HG03135 (cell line): ENCODE results near the gene PRX.
"Not testable (repeated sequence)": the region's sequence is repeated elsewhere in the genome, so short reads cannot be mapped to it uniquely, and the experiment has no call there.

Experiments
- ATAC-seq: cut with Tn5 transposase; IDR thresholded peaks from one replicate; pipeline ENCODE4 v1.9.1; 2021; ENCODE audit warnings: mild to moderate bottlenecking, moderate library complexity; ENCODE audit not compliant: unreplicated experiment

PRX gene

DNA sequence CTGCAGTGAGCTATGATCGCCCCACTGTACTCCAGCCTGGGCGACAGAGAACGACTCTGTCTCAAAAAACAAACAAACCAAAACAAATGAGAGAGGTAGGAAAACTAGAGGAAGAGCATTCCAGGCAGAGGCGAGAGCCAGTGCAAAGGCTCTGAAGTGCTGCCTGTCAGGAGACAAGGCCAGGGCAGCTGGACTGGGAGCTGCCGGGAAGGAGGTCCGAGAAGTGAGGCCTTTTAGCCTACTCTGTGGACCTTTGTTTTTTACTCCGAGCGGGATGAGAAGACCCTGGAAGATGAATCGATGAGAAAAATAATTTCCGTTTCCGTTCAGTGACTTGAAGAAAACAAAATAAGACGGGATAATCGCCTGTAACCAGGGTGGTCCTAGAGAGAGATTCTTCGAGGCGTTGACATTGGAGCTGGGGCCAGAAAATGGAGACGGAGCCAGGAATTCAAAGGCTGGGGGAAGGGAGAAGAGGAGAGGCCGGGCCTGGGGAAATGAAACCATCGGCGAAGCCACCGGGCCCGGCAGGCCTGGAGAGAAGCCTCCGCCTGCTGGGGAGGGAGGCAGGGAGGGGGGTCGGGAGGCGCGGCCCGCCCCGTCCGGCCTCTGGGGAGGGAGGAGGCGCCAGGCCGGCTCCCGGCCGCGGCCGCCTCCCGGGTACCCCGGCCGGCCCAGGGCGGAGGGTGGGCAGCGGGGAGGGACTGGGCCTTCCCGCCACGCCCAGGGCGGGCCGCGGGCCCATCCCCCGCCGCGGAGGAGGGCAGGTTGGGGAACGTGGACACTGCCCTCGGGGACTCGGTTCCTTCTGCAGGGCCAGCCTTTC, 20.4 kb upstream of the PRX start:
- no peak for ATAC-seq

DNA sequence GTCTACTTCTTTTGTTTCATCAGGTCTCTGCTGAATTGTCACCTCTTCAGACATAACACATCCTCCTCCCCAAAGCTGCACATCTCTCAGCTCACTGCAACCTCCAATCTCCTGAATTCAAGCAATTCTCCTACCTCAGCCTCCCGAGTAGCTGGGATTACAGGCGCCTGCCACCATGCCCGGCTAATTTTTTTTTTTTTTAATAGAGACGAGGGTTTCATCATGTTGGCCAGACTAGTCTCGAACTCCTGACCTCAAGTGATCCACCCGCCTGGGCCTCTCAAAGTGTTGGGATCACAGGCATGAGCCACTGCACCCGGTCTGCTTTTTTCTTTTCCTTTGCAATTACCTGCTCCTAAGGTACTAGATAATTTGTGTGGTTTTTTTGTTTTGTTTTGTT, 19.6 kb upstream of the PRX start:
- not testable (repeated sequence) for ATAC-seq

DNA sequence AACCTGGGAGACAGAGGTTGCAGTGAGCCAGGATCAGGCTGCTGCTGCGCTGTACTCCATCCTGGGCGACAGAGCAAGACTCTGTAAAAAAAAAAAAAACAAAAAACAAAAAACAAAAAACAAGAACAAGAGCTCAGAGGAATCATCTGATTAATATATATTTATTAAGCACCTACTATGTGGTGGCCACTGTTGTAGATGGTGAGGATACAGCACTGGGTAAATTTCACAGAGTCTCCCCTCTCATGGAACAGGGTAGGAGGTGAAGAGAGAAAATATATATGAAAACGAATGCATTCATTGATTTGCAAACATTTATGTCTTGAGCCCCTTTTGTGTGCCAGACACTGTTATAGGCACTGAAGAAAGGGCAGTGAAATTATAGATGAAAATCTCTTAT, 18.5 kb upstream of the PRX start:
- no peak for ATAC-seq

DNA sequence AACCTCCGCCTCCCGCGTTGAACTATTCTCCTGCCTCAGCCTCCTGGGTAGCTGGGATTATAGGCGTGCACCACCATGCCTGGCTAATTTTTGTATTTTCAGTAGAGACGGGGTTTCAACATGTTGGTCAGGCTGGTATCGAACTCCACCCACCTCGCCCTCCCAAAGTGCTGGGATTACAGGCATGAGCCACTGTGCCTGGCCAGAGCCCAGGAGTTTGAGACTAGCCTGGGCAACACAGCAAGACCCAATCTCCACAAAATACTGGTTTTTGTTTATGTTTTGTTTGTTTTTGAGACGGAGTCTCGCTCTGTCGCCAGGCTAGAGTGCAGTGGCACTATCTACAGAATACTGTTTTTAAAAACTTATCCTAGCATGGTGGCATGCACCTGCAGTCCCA, 17.1 kb upstream of the PRX start:
- ATAC-seq: not testable (repeated sequence)

DNA sequence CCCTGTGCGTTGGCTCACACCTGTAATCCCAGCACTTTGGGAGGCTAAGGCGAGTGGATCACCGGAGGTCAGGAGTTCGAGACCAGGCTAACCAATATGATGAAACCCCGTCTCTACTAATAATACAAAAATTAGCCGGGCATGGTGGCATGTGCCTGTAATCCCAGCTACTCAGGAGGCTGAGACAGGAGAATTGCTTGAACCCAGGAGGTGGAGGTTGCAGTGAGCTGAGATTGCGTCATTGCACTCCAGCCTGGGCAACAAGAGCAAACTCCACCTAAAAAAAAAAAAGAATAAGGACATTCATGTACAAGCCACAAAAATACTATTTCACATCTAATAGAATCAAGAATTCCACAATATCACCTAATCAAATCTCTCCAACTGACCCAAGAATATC, 15.0 kb upstream of the PRX start:
- ATAC-seq: not testable (repeated sequence)

DNA sequence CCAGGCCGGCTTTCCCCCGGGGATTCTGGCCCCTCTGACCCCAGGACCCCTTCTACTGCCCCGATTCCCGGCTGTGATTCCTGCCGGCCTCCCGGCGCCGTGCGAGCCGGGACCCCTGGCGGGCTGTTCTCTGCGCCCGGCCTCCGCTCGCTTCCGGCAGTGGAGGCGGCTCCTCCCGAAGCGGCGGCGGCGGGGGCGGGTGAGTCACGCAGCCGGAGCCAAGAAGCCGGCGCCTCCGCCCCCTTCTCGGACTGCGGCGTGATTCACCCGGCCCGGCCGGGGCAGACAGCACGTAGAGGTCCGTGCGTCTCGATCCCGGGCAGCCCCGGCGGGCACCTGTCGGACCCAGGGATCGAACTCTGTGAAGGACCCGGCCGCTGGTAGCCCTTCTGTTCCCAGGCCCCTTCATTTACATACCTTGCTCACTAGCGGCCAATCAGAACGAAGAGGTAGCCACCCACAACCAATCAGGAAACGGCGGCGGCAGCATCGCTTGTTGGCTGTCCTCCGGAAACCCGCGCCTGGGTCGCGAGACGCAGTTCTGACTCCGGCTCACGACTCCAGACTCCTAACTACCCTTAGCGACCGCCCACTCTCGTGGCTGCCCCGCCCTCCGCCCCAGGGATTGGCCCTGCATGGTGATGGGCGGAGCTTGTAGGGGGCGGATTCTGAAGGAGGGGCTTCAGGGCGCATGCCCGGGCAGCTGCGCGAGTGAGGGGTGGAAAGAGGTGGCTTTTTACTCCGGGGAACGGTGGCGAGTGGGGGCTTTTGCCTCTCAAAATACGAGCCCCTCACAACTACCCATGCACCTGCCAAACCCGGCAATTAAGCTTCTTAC, 12.5 kb upstream of the PRX start, which contains the start of gene SERTAD1:
Gene SERTAD1, minus strand, starts transcription at position 543 of the 838 bp plus-strand sequence. CDS start 2,446 bp downstream, outside the sequence.
- peak; percentile 82 for ATAC-seq

DNA sequence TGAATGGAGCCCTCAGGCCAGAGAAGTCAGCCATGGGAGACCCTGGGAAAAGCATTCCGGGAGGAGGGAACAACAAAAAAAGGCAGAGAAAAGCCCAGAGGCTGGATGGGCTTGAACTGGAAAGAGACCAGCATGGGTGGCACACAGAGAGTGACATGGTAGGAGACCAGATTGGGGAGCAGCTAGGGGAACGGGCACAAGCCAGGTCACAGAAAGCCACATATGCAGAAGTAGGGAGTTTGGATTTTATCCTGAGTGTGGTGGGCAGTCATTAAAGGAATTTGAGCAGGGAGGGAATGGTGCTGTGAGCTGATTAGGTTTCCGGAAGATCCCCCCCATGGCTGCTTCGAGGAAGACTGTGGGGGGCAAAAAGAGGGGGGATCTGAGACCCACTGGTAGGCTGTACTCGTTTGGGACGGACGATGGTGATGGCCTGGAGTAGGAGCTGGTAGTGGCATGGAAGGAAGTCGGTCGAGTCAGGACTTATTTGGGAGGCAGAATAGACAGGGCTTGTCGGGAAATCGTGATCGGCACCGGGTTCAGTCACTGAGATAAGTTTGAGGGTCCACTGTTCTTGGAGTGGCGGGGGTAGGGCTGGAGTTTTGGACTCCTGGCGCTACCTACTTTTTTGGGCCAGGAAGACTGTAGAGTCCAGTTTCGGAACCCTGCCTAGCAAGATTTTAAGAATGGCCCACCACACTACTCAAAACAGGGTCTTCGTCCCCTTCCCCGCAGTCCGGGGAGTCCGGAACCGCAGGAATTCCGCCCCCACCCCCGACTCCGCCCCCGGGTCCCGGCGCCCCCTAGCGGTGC, 11.7 kb upstream of the PRX start:
- ATAC-seq: no peak

DNA sequence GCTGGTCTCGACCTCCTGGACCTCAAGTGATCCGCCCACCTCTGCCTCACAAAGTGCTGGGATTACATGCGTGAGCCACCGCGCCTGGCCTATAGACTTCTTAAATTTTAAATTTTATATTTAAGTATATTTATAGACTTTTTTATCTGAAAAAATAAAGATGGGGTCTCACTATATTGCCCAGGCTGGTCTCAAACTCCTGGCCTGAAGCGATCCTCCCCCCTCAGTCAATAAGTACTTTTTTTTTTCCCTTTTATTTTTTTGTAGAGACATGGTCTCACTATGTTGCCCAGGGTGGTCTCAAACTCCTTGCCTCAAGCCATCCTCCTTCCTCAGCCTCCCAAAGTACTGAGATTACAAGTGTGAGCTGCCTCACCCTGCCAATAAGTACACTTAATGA, 10.8 kb upstream of the PRX start:
- ATAC-seq: no peak

DNA sequence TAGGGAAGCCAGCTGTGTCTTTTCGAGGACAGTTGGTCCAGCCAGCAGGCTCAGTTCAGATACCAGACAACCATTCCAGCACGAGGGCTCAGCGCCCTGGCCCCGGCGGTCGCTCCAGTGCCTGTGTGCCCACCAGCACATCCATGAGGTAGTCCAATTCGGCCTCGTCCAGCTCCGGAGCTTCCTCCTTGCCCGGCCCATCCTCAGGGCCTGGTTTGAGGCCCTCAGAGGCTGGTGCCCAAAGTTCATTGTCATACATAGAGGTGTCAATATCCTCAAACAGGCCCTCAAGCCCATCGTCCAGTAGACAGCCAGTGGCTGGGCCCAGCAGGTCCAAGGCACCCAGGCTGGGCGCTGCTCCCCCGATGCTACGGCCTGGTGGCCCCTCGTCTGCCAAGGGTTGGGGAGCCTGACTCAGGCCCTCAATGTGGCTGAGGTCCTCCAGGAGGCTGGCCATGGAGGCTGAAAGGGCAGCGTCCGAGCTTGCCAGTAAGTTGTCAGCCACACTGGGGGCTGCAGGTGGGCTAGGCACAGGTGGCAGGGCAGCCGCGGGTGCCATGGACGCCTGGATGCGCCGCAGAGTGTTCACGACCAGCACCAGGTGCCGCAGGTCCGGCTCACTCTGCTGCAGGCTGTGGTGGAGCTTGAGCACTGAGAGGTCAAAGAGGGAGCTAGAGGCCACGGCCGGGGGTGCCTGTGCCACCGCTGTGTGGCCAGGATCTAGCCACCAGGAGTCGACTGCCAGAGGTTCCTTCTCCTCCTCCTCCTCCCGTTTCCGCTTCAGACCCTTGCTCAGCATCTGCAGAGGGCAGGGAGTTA, 9.8 kb upstream of the PRX start:
- no peak for ATAC-seq

DNA sequence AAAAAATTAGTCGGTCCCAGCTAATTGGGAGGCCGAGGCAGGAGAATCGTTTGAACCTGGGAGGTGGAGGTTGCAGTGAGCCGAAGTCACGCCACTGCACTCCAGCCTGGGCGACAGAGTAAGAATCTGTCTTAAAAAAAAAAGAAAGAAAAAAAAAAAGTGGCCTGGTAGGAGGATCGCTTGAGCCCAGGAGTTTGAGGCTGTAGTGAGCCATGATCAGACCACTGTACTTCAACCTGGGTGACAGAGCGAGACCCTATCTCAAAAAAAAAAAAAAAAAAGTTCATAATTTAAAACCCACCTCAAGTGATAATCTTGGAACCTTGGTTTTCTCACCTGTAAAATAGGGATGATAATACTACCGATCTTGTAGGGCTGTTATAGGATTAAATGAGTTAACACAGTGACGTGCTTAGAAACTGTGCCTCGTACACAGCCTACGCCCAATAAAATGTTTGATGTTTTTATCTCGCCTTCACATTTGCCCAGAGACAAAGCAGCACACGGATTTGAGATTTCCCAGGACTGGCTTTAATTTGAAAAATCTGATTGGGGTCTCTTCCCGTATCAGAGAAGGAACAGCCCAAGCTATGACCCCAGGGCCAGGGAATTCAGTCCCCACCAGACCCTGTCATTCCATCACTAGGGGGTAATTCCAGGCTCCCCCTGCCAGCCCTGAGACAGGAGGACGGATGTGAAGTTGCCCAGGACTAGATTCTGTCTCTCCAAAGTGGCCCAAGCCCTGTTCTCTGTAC, 9.0 kb upstream of the PRX start:
- ATAC-seq: no peak

DNA sequence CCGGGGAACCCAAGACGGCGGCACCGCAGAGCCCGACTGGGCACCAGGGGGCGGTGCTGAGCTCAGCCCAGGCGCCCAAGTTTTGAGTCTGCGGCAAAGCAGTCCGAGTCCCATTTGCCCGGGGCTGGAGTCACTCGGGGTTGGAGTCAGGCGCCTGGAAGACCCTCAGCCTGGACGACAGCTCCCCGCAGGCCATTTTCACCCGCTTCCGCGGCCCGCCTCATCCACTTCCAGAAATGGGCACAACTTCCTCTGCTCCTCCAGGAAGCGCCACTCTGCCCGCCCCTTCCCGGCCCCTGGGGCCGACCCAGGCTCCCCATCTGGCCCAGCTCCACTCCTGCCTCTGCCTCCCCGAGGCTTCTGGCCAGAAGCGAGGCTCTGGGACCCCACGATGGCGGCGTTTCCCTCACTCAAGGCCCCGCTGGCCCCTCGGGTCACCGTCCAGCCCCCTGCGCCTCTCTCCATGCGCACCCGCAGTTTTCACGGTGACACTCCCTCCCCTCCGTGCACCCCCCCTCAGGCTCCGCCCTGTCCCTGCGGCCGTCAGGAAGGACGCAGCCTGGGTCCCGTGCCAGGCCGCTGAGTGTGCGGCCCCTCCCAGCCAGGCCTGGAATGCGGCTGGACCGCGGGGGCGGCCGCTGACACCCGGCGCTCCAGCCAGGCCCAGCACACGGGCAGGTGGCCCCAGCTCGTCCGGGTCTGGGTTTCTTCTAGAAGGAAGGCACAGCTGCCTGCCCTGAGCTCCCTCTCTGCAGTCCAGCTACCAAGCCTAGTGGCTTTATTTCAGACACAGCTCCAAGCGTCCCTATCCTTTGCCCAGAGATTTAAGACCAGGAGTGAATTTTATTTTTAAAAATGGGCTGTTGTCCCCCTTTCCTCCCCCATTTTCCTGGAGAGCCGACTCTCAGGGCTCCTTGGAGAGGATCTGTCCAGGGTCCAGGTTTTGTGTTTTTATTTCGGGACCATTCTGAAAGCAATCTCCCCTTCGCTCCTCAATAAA, 7.9 kb upstream of the PRX start:
- peak; percentile 38 for ATAC-seq

DNA sequence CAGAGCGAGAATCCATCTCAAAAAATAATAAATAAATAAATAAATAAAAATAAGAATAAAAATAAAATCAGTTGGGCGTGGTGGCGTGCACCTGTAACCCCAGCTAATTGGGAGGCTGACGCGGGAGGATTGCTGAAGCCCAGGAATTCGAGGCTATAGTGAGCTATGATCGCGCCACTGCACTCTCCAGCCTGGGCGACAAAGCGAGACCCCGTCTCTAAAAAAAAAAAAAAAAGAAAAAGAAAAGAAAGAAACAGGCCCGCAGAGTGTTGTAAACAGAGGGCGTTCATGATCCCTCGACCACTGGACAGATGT, 7.2 kb upstream of the PRX start:
- no peak for ATAC-seq

DNA sequence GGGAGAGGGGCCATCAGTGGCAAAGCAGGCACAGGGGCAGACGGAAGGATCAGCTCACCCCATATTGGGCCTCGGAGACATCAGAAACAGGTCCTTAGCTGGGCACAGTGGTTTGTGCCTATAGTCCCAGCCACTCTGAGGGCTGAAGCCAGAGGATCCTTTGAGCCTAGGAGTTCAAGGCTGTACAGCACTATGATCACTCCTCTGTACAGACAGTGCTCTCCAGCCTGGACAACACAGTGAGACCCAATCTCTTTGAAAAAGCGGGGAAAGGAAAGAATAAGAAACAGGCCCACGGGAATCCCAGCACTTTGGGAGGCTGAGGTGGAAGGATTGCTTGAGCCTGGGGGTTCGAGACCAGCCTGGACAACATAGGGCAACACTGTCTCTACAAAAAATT, 6.6 kb upstream of the PRX start:
- no peak for ATAC-seq

DNA sequence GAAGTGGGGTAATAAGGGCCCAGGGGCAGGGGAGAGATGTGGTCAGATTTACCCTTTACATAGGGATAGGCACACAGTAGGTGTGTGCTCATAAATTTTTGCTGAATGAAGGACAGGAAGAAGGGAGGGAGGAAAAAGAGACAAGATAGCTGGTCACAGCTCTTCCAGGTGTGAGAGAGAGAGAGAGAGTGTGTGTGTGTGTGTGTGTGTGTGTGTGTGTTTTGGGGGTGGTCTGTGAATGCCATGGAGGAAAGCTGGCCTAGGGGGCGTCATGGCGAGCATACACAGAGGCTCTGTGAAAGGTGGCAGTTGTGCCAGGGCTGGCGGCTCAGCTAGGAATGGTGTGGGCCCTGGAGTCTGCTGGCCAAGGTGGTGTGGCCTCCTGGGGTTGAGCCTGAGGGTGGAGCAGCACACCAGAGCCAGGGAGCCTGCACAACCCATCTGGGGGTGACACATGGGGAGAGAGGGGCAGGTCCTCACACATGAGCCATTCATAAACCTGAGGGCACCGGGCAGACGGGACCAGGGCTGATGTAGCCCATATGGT, 6.0 kb upstream of the PRX start:
- no peak for ATAC-seq

DNA sequence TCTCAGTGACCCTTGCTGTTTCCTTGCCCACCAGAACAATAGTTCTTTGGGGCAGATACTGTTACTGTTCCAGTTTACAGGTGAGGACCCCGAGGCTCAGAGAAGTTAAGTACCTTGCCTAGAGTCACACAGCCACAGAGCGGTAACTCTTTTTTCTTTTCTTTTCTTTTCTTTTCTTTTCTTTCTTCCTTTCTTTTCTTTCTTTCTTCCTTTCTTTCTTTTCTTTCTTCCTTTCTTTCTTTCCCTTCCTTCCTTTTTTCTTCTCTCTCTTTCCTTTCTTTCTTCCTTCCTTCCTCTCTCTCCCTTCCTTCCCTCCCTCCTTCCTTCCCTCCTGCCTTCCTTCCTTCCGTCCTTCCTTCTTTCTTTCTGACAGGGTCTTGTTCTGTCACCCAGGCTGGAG, 4.9 kb upstream of the PRX start:
- ATAC-seq: no peak

DNA sequence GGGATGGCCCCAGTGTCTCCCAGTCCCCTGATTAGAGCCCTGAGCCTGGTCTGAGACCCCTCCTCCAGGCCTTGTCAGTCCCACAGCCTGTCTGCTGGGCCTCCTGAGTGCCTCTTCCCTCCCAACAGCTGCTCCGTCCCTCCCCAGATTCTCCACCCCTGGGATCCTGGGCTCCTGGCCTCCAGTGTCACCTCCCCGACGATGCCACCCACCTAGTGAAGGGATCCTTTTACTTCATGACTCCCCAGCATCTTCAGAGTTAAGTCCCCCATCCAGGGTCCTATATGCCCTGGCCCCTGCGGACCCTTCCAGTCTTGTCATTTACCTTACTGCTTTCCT, 4.4 kb upstream of the PRX start:
- no peak for ATAC-seq

DNA sequence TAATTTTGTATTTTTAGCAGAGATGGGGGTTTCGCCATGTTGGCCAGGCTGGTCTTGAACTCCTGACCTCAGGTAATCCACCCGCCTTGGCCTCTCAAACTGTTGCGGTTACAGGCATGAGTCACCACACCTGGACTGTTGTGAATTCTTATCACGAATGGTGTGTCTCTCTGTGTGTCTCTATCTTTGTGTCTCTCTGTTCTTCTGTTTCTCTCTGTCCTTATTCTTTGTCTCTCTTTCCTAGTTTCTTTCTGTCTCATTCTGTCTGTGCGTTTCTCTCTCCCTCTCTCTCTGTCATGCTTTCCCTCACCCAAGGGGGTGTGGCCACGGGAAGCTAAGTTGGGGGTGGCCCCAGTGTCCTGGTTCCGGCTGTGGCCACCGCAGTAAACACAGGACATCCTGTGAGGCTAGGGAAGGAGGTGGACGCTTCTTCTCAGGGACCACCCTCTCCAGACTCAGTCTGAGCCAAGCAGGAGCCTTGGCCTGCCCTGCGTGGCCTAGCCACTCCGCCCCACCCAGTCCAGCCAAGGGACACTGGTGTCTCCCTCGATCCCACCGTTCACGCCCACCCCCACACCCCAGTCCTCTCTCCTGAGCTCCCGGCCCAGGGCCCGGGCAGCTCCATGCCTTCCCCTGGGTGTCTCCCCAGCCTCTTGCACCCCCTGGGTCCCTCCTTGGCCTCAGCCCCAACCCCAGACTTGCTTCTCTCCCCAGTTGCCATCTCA, 3.9 kb upstream of the PRX start:
- ATAC-seq: no peak

DNA sequence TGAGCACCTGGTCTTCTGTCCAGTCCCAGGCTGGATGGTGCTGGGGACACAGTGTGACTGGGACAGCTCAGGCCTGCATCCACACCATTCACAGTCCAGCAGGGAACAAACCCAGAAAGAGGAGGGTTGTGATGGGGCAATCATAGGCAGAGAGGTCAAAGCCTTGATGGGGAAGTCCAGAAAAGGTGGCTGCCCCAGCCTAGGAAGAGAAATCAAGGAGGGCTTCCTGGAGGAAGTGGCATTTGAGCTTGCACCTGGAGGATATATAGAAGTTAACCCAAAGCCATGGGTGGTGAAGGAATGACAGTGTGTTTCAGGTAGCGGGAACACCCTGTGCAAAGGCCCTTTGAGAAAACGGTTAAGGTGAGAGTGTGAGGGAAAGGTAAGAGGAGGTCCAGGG, 2.6 kb upstream of the PRX start:
- no peak for ATAC-seq
